Neural cell (in vitro differentiated cells): ENCODE data around the gene GNG7. TPM values are rescaled to one million over a fixed set of nuclear protein-coding genes. Genes with fewer than 3 reads are reported as not detected.

ENCODE experiments used
- H2AFZ ChIP-seq: fragments of 200-600, 300-800 bp; sonication (generic), shearing (Covaris generic); 2 replicates; pipeline ENCODE4 v1.6.0; 2014; ENCODE audit warnings: low read depth, mild to moderate bottlenecking, antibody characterized with exemption, low read length, moderate library complexity
- H3F3A ChIP-seq: fragments of 200-600 bp; shearing (Covaris generic); 2 replicates; pipeline ENCODE4 v1.6.1; 2016; ENCODE audit warnings: mild to moderate bottlenecking, moderate library complexity, mixed read lengths, antibody characterized with exemption, low read length; ENCODE audit not compliant: insufficient read depth, poor library complexity, severe bottlenecking
- H3K27ac ChIP-seq: fragments of 200-600, 300-800 bp; sonication (generic), shearing (Covaris generic); 2 replicates; pipeline ENCODE4 v1.5.1; 2014; ENCODE audit warnings: mild to moderate bottlenecking, low read length, moderate library complexity
- H3K27me3 ChIP-seq: fragments of 300-800, 200-600 bp; sonication (generic), shearing (Covaris generic); 2 replicates; pipeline ENCODE4 v1.6.0; 2014; ENCODE audit warnings: mild to moderate bottlenecking, low read depth, low read length, moderate library complexity; ENCODE audit not compliant: insufficient read depth
- H3K36me3 ChIP-seq: fragments of 300-800, 200-600 bp; sonication (generic), shearing (Covaris generic); 2 replicates; pipeline ENCODE4 v1.5.1; 2014; ENCODE audit warnings: mild to moderate bottlenecking, antibody characterized with exemption, low read length, moderate library complexity; ENCODE audit not compliant: insufficient read depth
- H3K4me2 ChIP-seq: fragments of 300-800, 200-600 bp; sonication (generic), shearing (Covaris generic); 2 replicates; pipeline ENCODE4 v1.6.0; 2014; ENCODE audit warnings: mild to moderate bottlenecking, low read length
- H3K4me3 ChIP-seq: fragments of 300-800, 200-600 bp; sonication (generic), shearing (Covaris generic); 2 replicates; pipeline ENCODE4 v1.5.1; 2014; ENCODE audit warnings: mild to moderate bottlenecking, low read length, moderate library complexity
- H3K79me2 ChIP-seq: fragments of 200-600 bp; shearing (Covaris generic); replicated peaks from 2 replicates; pipeline ENCODE4 v1.6.0; 2014; ENCODE audit warnings: mild to moderate bottlenecking, low read length, moderate library complexity; ENCODE audit not compliant: insufficient read depth
- H3K9ac ChIP-seq: fragments of 300-800, 200-600 bp; sonication (generic), shearing (Covaris generic); 2 replicates; pipeline ENCODE4 v1.6.1; 2016; ENCODE audit warnings: mild to moderate bottlenecking, low read length, mixed read lengths
- H3K9me2 ChIP-seq: fragments of 200-600 bp; shearing (Covaris generic); 2 replicates; pipeline ENCODE4 v1.6.1; 2016; ENCODE audit warnings: mild to moderate bottlenecking, low read length, mixed read lengths; ENCODE audit not compliant: insufficient read depth
- H3K9me3 ChIP-seq: fragments of 200-600, 300-800 bp; sonication (generic), shearing (Covaris generic); 2 replicates; pipeline ENCODE4 v1.6.1; 2016; ENCODE audit warnings: mild to moderate bottlenecking, mixed run types, low read length, moderate library complexity, mixed read lengths
- H4K20me1 ChIP-seq: fragments of 200-600 bp; shearing (Covaris generic); 2 replicates; pipeline ENCODE4 v1.6.1; 2016; ENCODE audit warnings: mild to moderate bottlenecking, mixed run types; ENCODE audit not compliant: insufficient read depth
- EP300 ChIP-seq: fragments of 450-650 bp; conservative IDR thresholded peaks from 2 replicates; pipeline ENCODE4 v1.6.1; 2014; ENCODE audit warnings: antibody characterized with exemption, mild to moderate bottlenecking, moderate library complexity; ENCODE audit not compliant: poor library complexity, severe bottlenecking
- EZH2 ChIP-seq: fragments of 200-600, 300-800 bp; shearing (Covaris generic), sonication (generic); IDR thresholded peaks from 2 replicates; pipeline ENCODE4 v1.6.1; 2014; ENCODE audit warnings: antibody characterized with exemption, low read length, borderline replicate concordance, mild to moderate bottlenecking; ENCODE audit not compliant: insufficient read depth, poor library complexity, severe bottlenecking
- MXI1 ChIP-seq: fragments of 450-650 bp; conservative IDR thresholded peaks from 2 replicates; pipeline ENCODE4 v1.6.1; 2014; ENCODE audit warnings: antibody characterized with exemption, mild to moderate bottlenecking; ENCODE audit not compliant: poor library complexity, severe bottlenecking
- POLR2AphosphoS5 ChIP-seq: IDR thresholded peaks from 2 replicates; pipeline ENCODE4 v1.6.1; 2012
- RAD21 ChIP-seq: fragments of 450-650 bp; conservative IDR thresholded peaks from 2 replicates; pipeline ENCODE4 v1.6.1; 2014; ENCODE audit warnings: antibody characterized with exemption, mild to moderate bottlenecking, moderate library complexity
- SMC3 ChIP-seq: fragments of 450-650 bp; conservative IDR thresholded peaks from 2 replicates; pipeline ENCODE4 v1.6.1; 2014; ENCODE audit warnings: antibody characterized with exemption, mild to moderate bottlenecking, moderate library complexity; ENCODE audit not compliant: poor library complexity
- TAF1 ChIP-seq: IDR thresholded peaks from 2 replicates; pipeline ENCODE4 v1.6.1; 2012; ENCODE audit warnings: low read depth
- polyA plus RNA-seq: library from polyadenylated mRNA; depleted of rRNA; stranded (reverse); fragments of >200 nt; gene quantifications from 2 replicates; pipeline ENCODE4 v1.2.3, GENCODE V29; 2014
- TF ChIP-seq, protein P1 (sequence below): fragments of 450-650 bp; IDR thresholded peaks from 2 replicates; pipeline ENCODE4 v1.5.1; 2014; ENCODE audit warnings: antibody characterized with exemption, mild to moderate bottlenecking, moderate library complexity; ENCODE audit not compliant: poor library complexity, severe bottlenecking
- TF ChIP-seq, protein P2 (sequence below): IDR thresholded peaks from 2 replicates; pipeline ENCODE4 v1.6.1; 2012; ENCODE audit warnings: borderline replicate concordance

GNG7 gene
- polyA plus RNA-seq, 1 donor from 2014 or later: 3.0 TPM

DNA sequence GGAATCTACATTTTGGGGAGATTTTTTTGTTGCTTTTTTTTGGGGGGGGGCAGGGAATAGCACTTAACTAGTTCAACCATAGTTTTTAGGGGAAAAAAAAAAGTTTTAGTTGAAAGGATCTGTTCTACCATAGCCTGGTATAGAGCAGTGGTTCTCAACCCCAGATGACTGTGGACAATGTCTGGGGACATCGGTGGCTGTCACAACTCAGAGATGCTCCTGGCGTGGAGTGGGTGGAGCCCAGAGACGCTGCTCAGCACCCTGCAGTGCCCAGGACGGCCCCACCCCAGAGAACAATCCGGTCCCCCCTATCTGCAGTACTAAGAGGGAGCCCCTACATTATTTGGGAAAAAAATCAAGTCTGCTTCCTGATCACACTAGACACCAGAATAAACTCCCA is 8.3 kb downstream of the GNG7 start:
- no peaks in the 10 kb centered on the region for H3F3A ChIP-seq
- H3K27me3 ChIP-seq: no peaks in the 10 kb centered on the region
- no peaks in the 10 kb centered on the region for H3K36me3 ChIP-seq
- no peaks in the 10 kb centered on the region for H3K9me3 ChIP-seq
- H2AFZ ChIP-seq: no peak overlapping the region
- no peaks in the 10 kb centered on the region for H3K79me2 ChIP-seq
- no peaks in the 10 kb centered on the region for H3K9me2 ChIP-seq
- H3K27ac ChIP-seq: no peak overlapping the region
- no peak overlapping the region for H3K4me2 ChIP-seq
- H3K4me3 ChIP-seq: no peak overlapping the region
- no peaks in the 10 kb centered on the region for H4K20me1 ChIP-seq
- TF ChIP-seq MXI1 (no peak), RAD21 (no peak), POLR2AphosphoS5 (no peak), SMC3 (no peak), EZH2 (no peak), TAF1 (no peak), EP300 (no peak)
- TF ChIP-seq, protein P1, sequence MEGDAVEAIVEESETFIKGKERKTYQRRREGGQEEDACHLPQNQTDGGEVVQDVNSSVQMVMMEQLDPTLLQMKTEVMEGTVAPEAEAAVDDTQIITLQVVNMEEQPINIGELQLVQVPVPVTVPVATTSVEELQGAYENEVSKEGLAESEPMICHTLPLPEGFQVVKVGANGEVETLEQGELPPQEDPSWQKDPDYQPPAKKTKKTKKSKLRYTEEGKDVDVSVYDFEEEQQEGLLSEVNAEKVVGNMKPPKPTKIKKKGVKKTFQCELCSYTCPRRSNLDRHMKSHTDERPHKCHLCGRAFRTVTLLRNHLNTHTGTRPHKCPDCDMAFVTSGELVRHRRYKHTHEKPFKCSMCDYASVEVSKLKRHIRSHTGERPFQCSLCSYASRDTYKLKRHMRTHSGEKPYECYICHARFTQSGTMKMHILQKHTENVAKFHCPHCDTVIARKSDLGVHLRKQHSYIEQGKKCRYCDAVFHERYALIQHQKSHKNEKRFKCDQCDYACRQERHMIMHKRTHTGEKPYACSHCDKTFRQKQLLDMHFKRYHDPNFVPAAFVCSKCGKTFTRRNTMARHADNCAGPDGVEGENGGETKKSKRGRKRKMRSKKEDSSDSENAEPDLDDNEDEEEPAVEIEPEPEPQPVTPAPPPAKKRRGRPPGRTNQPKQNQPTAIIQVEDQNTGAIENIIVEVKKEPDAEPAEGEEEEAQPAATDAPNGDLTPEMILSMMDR: no peak
- TF ChIP-seq, protein P2, sequence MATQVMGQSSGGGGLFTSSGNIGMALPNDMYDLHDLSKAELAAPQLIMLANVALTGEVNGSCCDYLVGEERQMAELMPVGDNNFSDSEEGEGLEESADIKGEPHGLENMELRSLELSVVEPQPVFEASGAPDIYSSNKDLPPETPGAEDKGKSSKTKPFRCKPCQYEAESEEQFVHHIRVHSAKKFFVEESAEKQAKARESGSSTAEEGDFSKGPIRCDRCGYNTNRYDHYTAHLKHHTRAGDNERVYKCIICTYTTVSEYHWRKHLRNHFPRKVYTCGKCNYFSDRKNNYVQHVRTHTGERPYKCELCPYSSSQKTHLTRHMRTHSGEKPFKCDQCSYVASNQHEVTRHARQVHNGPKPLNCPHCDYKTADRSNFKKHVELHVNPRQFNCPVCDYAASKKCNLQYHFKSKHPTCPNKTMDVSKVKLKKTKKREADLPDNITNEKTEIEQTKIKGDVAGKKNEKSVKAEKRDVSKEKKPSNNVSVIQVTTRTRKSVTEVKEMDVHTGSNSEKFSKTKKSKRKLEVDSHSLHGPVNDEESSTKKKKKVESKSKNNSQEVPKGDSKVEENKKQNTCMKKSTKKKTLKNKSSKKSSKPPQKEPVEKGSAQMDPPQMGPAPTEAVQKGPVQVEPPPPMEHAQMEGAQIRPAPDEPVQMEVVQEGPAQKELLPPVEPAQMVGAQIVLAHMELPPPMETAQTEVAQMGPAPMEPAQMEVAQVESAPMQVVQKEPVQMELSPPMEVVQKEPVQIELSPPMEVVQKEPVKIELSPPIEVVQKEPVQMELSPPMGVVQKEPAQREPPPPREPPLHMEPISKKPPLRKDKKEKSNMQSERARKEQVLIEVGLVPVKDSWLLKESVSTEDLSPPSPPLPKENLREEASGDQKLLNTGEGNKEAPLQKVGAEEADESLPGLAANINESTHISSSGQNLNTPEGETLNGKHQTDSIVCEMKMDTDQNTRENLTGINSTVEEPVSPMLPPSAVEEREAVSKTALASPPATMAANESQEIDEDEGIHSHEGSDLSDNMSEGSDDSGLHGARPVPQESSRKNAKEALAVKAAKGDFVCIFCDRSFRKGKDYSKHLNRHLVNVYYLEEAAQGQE: no peak
- H3K9ac ChIP-seq: no peak overlapping the region

DNA sequence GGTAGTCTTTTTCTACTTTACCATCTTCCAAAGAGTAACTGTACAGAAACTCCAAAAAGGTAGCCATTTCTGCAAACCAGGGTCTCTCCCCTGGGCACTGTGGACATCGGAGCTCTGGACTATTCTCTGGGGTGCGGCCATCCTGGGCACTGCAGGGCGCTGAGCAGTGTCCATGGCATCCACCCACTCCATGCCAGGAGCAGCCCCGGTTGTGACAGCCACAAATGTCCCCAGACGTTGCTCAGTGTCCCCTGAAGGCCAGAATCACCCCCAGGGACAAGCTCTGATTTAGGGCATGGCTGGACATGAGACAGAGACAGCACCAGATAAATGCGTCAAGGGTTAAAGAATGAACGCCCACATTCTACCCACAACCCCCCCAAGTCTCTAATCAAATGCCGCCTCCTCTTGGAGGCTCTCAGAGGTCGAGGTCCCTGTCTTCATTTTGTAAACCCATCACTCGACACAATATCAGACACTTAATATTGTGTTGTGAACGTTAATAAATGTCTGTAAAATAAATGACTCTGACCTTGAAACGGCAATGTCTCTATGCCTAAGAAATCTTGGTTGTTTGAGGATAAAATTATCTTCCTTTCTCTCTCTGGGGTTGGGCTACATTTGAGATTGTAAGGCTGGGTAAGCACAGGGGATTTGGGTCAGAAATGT is 8.9 kb downstream of the GNG7 start:
- H3K9me3 ChIP-seq: no peaks in the 10 kb centered on the region
- H3K79me2 ChIP-seq: no peaks in the 10 kb centered on the region
- H3K9me2 ChIP-seq: no peaks in the 10 kb centered on the region
- H3K27ac ChIP-seq: no peak overlapping the region
- H3F3A ChIP-seq: no peaks in the 10 kb centered on the region
- no peaks in the 10 kb centered on the region for H3K27me3 ChIP-seq
- no peaks in the 10 kb centered on the region for H3K36me3 ChIP-seq
- TF ChIP-seq EZH2 (no peak), POLR2AphosphoS5 (no peak), TAF1 (no peak)
- TF ChIP-seq, protein P1: no peak
- no peak overlapping the region for H2AFZ ChIP-seq
- H3K4me3 ChIP-seq: no peak overlapping the region
- H3K9ac ChIP-seq: no peak overlapping the region
- no peaks in the 10 kb centered on the region for H4K20me1 ChIP-seq
- no peak overlapping the region for H3K4me2 ChIP-seq
